Caco-2 (cell line): ENCODE measurements around the gene NFAM1. TPM values are rescaled to one million over a fixed set of nuclear protein-coding genes. Genes with fewer than 3 reads are reported as not detected.

Source experiments
- BruUV-seq: library from RNA; stranded (reverse); fragments of 400-500 nt; replicated peaks from 2 replicates; lab custom pipeline; 2021; lab: Mats Ljungman, UMichigan
- CTCF ChIA-PET: fragments of 300-600 bp; sonication (Branson Sonifier 250); formaldehyde crosslinking; loops from one replicate; lab custom pipeline; 2022; ENCODE audit warnings: antibody characterized with exemption; lab: Charles Lee
- POLR2A ChIA-PET: fragments of 300-600 bp; sonication (Branson Sonifier 250); formaldehyde crosslinking; loops from one replicate; lab custom pipeline; 2022; ENCODE audit warnings: antibody characterized with exemption; lab: Charles Lee
- DNase-seq, 2 experiments: peaks; one replicate each; pipeline versions ENCODE4 v3.0.0 to v3.0.0-alpha.2; 2020 to 2022
- H3K27me3 ChIP-seq: replicated peaks from 2 replicates; pipeline ENCODE4 v1.6.0; 2011; ENCODE audit warnings: low read length; ENCODE audit not compliant: control insufficient read depth, insufficient read depth
- H3K36me3 ChIP-seq: 2 replicates; pipeline ENCODE4 v1.5.1; 2011; ENCODE audit warnings: low read length; ENCODE audit not compliant: control insufficient read depth, insufficient read depth
- H3K4me1 ChIP-seq: fragments of 250-450 bp; sonication (Bioruptor Pico); 2 replicates; pipeline ENCODE4 v1.5.1; 2020; ENCODE audit warnings: mild to moderate bottlenecking
- H3K4me3 ChIP-seq: 2 replicates; pipeline ENCODE4 v1.5.1; 2011; ENCODE audit warnings: low read depth, mild to moderate bottlenecking, control low read depth, low read length
- H3K9me3 ChIP-seq: fragments of 250-450 bp; sonication (Bioruptor Pico); 2 replicates; pipeline ENCODE4 v1.5.1; 2020; ENCODE audit warnings: mild to moderate bottlenecking, moderate library complexity
- H3K27ac Mint-ChIP-seq: one replicate; pipeline ENCODE4 v1.8.0; 2022; ENCODE audit warnings: mixed read lengths; ENCODE audit not compliant: unreplicated experiment
- H3K27me3 Mint-ChIP-seq: one replicate; pipeline ENCODE4 v1.8.0; 2022; ENCODE audit warnings: mixed read lengths; ENCODE audit not compliant: insufficient read depth, unreplicated experiment
- H3K36me3 Mint-ChIP-seq: one replicate; pipeline ENCODE4 v1.8.0; 2022; ENCODE audit warnings: mild to moderate bottlenecking, mixed read lengths; ENCODE audit not compliant: insufficient read depth, unreplicated experiment
- H3K4me1 Mint-ChIP-seq: one replicate; pipeline ENCODE4 v1.8.0; 2022; ENCODE audit warnings: low read depth, mixed read lengths; ENCODE audit not compliant: unreplicated experiment
- H3K4me3 Mint-ChIP-seq: one replicate; pipeline ENCODE4 v1.8.0; 2022; ENCODE audit warnings: mild to moderate bottlenecking, moderate library complexity, mixed read lengths; ENCODE audit not compliant: unreplicated experiment
- H3K9me3 Mint-ChIP-seq: one replicate; pipeline ENCODE4 v1.8.0; 2022; ENCODE audit warnings: mixed read lengths; ENCODE audit not compliant: unreplicated experiment
- CTCF ChIP-seq, 2 experiments: fragments of 200-600 bp in 1 of 2; IDR thresholded peaks; 1 replicate in 1 of 2; 2 replicates in 1 of 2; pipeline versions ENCODE4 v1.5.1 to v1.8.0; 2011 to 2022; ENCODE audit warnings: antibody characterized with exemption in 1 of 2, control low read depth in 1 of 2, inconsistent platforms in 1 of 2, low read depth in 1 of 2, low read length in 1 of 2, mild to moderate bottlenecking in 1 of 2, moderate library complexity in 1 of 2; ENCODE audit not compliant: insufficient read depth in 1 of 2, severe bottlenecking in 1 of 2, unreplicated experiment in 1 of 2
- intact Hi-C: fragments of 100-400 bp; cut with micrococcal nuclease; formaldehyde crosslinking; loops from one replicate; pipeline ENCODE4 v1.10.0; 2022; ENCODE audit not compliant: unreplicated experiment
- total RNA-seq: library from RNA; stranded (reverse); gene quantifications from 2 replicates; pipeline ENCODE4 v1.2.3, GENCODE V29; 2022

Gene NFAM1
- total RNA-seq, 1 experiment from 2014 or later: not detected

GRCh38 chr22:42434748-42435425 is 2.7 kb upstream of the NFAM1 start:
- H3K36me3 Mint-ChIP-seq: no peaks in the 10 kb centered on the region
- intact Hi-C loops: loop anchor here (5.0 kb wide), 2 partner anchors 53 to 68 kb away; no protein-coding TSS in a partner anchor
- H3K27me3 ChIP-seq: no peaks in the 10 kb centered on the region

GRCh38 chr22:42433754-42434682 is 1.8 kb upstream of the NFAM1 start:
- BruUV-seq: no TSS peak
- Histone ChIP-seq H3K4me3 (no peak overlapping the region), H3K9me3 (no peaks in the 10 kb centered on the region), H3K4me1 (0 out of 2 replicates have a peak, but pooled peaks cover 7% of the 10 kb centered on the region), H3K36me3 (no peaks in the 10 kb centered on the region), H3K27me3 (no peaks in the 10 kb centered on the region)
- no peaks in the 10 kb centered on the region for H3K27me3 Mint-ChIP-seq
- no peaks in the 10 kb centered on the region for H3K36me3 Mint-ChIP-seq
- intact Hi-C loops: no loop called here
- no peaks in the 10 kb centered on the region for H3K9me3 Mint-ChIP-seq
- DNase-seq: no peak
- no peak for TF ChIP-seq CTCF (IDR thresholded peaks at IDR 0.05; ENCODE audit: insufficient read depth in 1 of 2, low read depth in 1 of 2, low read length in 1 of 2, severe bottlenecking in 1 of 2, unreplicated experiment in 1 of 2)
- no peak overlapping the region for H3K4me3 Mint-ChIP-seq
- no peaks in the 10 kb centered on the region for H3K4me1 Mint-ChIP-seq
- ChIA-PET CTCF (interaction anchor here (0.7 kb wide), 1 partner anchor 156 kb away, joined by 3 read pairs; no protein-coding TSS in a partner anchor), POLR2A (no interaction called here)
- H3K27ac Mint-ChIP-seq: no peak overlapping the region

More at GRCh38 chr22:42434748-42435425, 2.7 kb upstream of the NFAM1 start:
- POLR2A ChIA-PET: no interaction called here
- no peak overlapping the region for H3K4me3 ChIP-seq
- H3K36me3 ChIP-seq: no peaks in the 10 kb centered on the region
- H3K9me3 Mint-ChIP-seq: no peaks in the 10 kb centered on the region
- no peaks in the 10 kb centered on the region for H3K4me1 Mint-ChIP-seq
- no peak overlapping the region for H3K4me3 Mint-ChIP-seq
- H3K27ac Mint-ChIP-seq: no peak overlapping the region
- H3K9me3 ChIP-seq: no peaks in the 10 kb centered on the region
- 0 out of 2 replicates have a peak, but pooled peaks cover 7% of the 10 kb centered on the region for H3K4me1 ChIP-seq
- no TSS peak for BruUV-seq
- no peak for TF ChIP-seq CTCF (IDR thresholded peaks at IDR 0.05; ENCODE audit: insufficient read depth in 1 of 2, low read depth in 1 of 2, low read length in 1 of 2, severe bottlenecking in 1 of 2, unreplicated experiment in 1 of 2)
- CTCF ChIA-PET: no interaction called here
- H3K27me3 Mint-ChIP-seq: no peaks in the 10 kb centered on the region
- no peak for DNase-seq

- ChIA-PET CTCF (no interaction called here), POLR2A (no interaction called here)
- BruUV-seq: no TSS peak
- no peaks in the 10 kb centered on the region for H3K9me3 ChIP-seq
- Mint-ChIP-seq H3K27ac (no peak overlapping the region), H3K36me3 (no peaks in the 10 kb centered on the region), H3K4me3 (no peak overlapping the region), H3K27me3 (no peaks in the 10 kb centered on the region), H3K9me3 (no peaks in the 10 kb centered on the region), H3K4me1 (no peaks in the 10 kb centered on the region)
- H3K36me3 ChIP-seq: no peaks in the 10 kb centered on the region
- no peak overlapping the region for H3K4me3 ChIP-seq
- no peak for DNase-seq
- H3K27me3 ChIP-seq: no peaks in the 10 kb centered on the region
- TF ChIP-seq CTCF (IDR thresholded peaks at IDR 0.05; ENCODE audit: insufficient read depth in 1 of 2, low read depth in 1 of 2, low read length in 1 of 2, severe bottlenecking in 1 of 2, unreplicated experiment in 1 of 2): no peak
- intact Hi-C loops: no loop called here
- 0 out of 2 replicates have a peak, but pooled peaks cover 7% of the 10 kb centered on the region for H3K4me1 ChIP-seq
These were observed 615 bp upstream of the NFAM1 start for GRCh38 chr22:42432818-42433217.
